HG02759 (cell line): ENCODE results near the gene METTL26.
"Not testable (repeated sequence)": the region's sequence is repeated elsewhere in the genome, so short reads cannot be mapped to it uniquely, and the experiment has no call there.

ENCODE experiments used
- ATAC-seq: cut with Tn5 transposase; IDR thresholded peaks from one replicate; pipeline ENCODE4 v1.9.1; 2021; ENCODE audit warnings: mild to moderate bottlenecking, moderate library complexity; ENCODE audit not compliant: unreplicated experiment

The METTL26 gene

GRCh38 chr16:603933-604332, 32.2 kb downstream of the METTL26 start:
- ATAC-seq = no peak

GRCh38 chr16:600781-601180, 35.3 kb downstream of the METTL26 start:
- ATAC-seq = no peak

GRCh38 chr16:598823-599739, 37.0 kb downstream of the METTL26 start:
- ATAC-seq = no peak

- not testable (repeated sequence) for ATAC-seq
Measured at GRCh38 chr16:597655-598054, 38.5 kb downstream of the METTL26 start.

- no peak for ATAC-seq
Measured at GRCh38 chr16:596736-597060, 39.4 kb downstream of the METTL26 start.

GRCh38 chr16:595942-596735, 40.0 kb downstream of the METTL26 start:
- ATAC-seq = no peak

GRCh38 chr16:595094-595528, 41.0 kb downstream of the METTL26 start:
- no peak for ATAC-seq

- ATAC-seq = no peak
Measured at GRCh38 chr16:593807-594206, 42.3 kb downstream of the METTL26 start.

GRCh38 chr16:593406-593805, 42.7 kb downstream of the METTL26 start:
- ATAC-seq = no peak

- no peak for ATAC-seq
Measured at GRCh38 chr16:592518-593306, 43.4 kb downstream of the METTL26 start.

GRCh38 chr16:591892-592517, 44.1 kb downstream of the METTL26 start:
- ATAC-seq = no peak

- ATAC-seq = no peak
Measured at GRCh38 chr16:591231-591630, 44.9 kb downstream of the METTL26 start.

- no peak for ATAC-seq
Measured at GRCh38 chr16:590815-591200, 45.3 kb downstream of the METTL26 start.

GRCh38 chr16:590188-590814, 45.8 kb downstream of the METTL26 start:
- ATAC-seq = peak; percentile 2

- peak; percentile 74 for ATAC-seq
Measured at GRCh38 chr16:589658-590187, 46.4 kb downstream of the METTL26 start, which contains the start of gene RAB40C. RAB40C (plus strand) TSS chr16:590066; CDS start chr16:590292, 226 bp downstream.

GRCh38 chr16:588889-589657, 47.0 kb downstream of the METTL26 start:
- peak; percentile 72 for ATAC-seq

GRCh38 chr16:588639-588888, 47.5 kb downstream of the METTL26 start:
- ATAC-seq = peak; percentile 14

GRCh38 chr16:586645-587590, 49.2 kb downstream of the METTL26 start:
- no peak for ATAC-seq
